H54 (cell line): ENCODE results near the gene ATP8A1.
A peak's percentile ranks its signal among the peaks of the same experiment; 100 is the strongest.

Experiments
- DNase-seq: peaks from one replicate; pipeline ENCODE4 v3.0.0; 2011; ENCODE audit warnings: low spot score, mixed read lengths; ENCODE audit not compliant: insufficient read length
- FAIRE-seq: peaks from 3 replicates; lab custom pipeline; 2011; peaks lifted over from hg19 to GRCh38; lab: Jason Lieb, UNC
- POLR2A ChIP-seq: IDR thresholded peaks from 2 replicates; pipeline ENCODE4 v1.6.1; 2011; ENCODE audit warnings: low read depth, mild to moderate bottlenecking, low read length

Gene ATP8A1

DNA sequence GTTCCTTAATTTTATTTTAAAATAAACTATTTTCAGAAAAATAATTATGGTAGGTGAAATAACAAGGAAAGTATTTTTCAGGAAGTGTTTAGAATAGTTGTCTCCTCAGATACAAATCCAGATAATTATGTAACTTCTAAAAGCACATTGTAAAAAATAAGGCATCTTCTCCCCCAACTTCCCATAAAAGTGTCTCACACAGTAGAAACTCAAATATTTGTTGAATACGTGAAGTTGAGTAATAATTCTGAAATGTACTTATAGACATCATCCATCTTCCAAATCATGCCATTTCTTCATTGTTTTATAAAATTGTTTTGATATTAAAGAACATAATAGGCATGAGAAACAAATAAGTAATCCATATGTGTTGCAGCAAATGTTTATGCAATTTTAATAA lies 241.6 kb downstream of the ATP8A1 start:
- TF ChIP-seq POLR2A: no peak
- DNase-seq: no peak
- FAIRE-seq: no peak

- no peak for TF ChIP-seq POLR2A
- no peak for DNase-seq
- FAIRE-seq: no peak
These were observed 244.7 kb downstream of the ATP8A1 start for GRCh38 chr4:42412251-42412650.

DNA sequence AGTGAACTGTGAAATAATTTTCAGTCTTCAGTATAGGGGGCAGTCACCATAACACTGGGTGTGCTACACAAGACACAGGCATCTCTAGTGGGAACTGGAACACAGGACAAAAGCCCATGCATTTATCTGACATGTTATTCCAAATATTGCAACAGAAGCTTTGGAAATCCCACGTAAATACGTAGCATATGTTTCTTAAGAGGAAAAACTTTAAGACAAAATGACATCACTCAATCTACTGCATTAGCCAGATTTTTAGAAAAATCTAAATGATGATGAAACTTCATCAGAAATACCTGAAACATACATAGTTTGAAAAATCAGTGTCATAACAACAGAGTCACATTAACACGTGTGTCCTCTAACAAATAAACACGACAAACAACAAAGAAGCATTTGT lies 245.1 kb downstream of the ATP8A1 start:
- DNase-seq: no peak
- FAIRE-seq: no peak
- no peak for TF ChIP-seq POLR2A

GRCh38 chr4:42410446-42410845 lies 246.5 kb downstream of the ATP8A1 start:
- no peak for TF ChIP-seq POLR2A
- DNase-seq (no peak), FAIRE-seq (no peak)

DNA sequence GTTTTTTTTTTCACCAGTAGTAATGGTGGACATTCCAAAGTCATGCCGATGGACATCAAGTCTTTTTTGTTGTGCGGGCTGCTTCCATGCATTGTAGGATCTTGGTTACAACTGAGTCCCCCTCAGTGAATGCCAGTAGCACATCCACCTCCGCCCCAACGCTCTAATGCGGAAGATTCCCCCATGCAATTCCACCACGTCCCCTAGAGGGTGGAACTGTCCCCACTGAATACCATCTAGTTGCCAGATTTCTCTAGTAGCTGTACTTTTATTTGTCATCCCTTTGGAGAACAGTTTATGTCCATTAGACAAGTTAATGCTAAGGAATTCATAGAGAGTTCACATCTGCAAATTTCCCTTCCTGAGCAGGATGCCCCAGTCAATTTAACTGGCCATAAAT lies 252.9 kb downstream of the ATP8A1 start:
- no peak for TF ChIP-seq POLR2A
- no peak for DNase-seq
- FAIRE-seq: no peak

GRCh38 chr4:42401171-42401570 lies 255.7 kb downstream of the ATP8A1 start:
- no peak for TF ChIP-seq POLR2A
- FAIRE-seq (no peak), DNase-seq (no peak)

GRCh38 chr4:42399393-42399792 lies 257.5 kb downstream of the ATP8A1 start:
- no peak for DNase-seq
- FAIRE-seq: no peak
- no peak for TF ChIP-seq POLR2A

- no peak for TF ChIP-seq POLR2A
- no peak for DNase-seq
- FAIRE-seq: no peak
These were observed 258.0 kb downstream of the ATP8A1 start for GRCh38 chr4:42398871-42399331.

DNA sequence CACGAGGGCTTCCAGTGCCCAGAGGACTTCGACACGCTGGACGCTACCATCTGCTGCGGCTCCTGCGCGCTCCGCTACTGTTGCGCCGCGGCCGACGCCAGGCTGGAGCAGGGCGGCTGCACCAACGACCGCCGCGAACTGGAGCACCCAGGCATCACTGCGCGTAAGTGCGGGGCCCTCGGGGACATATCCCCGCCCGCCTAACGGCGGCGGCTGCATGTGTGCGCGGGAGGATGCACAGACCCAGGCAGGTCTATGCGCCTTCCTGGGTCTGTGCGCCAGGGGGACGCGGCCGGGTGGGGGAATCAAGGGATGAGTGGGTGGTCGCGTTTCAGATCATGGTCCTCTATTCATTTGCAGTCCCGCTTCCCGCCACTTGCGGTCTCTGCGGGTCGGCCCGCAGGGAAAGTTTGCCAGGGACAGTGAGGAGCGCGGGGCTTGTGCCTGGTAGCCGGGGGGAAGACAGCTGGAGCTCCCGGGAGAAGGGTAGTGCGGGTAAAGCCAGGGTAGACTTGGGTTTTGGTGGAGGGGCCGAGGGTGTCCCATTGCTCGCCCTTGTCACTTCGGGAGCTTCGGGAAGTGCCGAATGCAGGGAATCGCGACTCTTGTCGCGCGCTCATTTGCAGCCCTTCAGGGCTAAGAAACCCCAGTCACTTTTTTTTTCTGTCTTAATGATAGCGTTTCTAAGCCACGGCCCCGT lies 258.6 kb downstream of the ATP8A1 start:
- peak; percentile 15; the same call in 1 of the 2 replicates for TF ChIP-seq POLR2A
- no peak for DNase-seq

GRCh38 chr4:42397635-42398170 lies 259.2 kb downstream of the ATP8A1 start:
- DNase-seq (no peak), FAIRE-seq (no peak)
- TF ChIP-seq POLR2A: no peak

More for the DNA sequence above, 258.6 kb downstream of the ATP8A1 start:
- no peak for FAIRE-seq

DNA sequence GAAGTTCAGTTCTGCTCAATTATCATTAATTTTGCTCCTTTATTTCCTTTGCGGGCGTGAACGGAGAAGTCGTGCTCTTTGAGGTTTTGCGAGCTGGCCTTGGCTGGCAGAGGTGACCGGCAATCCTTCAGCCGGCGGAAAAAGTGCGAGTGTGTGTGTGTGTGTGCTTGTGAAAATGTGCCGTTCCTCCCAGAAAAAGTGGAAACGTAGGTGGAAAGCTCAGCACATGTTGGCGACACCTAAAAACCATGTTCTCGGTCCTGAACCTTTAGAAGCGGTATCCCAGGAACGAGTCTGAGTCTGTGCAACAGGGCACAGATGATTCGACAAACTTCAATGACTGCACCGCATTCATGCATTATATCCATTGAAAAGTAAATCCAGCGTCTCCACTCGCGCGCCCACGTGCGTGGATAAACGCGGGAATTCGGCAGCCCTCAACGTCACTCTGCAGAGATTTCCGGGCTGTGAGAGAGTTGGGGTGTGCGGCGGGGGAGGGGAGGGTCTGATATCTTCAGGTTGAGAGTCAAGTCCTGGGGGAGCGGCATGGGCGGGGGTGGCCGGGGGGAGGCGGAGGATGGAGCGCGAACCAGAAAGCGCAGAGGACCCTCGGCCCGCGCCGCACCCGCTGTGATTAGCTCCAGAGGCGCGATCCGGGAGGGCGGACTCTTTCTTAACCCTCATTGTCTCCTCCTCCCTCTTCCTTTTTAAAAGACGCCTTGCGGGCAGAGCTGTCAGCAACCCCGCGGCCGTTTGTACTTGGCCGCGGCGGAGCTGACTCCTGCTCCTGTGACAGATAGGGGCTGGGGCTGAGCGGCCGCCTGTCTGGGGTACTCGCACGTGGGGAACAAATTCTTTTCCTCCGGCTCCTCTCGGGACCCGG lies 259.9 kb downstream of the ATP8A1 start, which contains the start of gene SHISA3:
Gene SHISA3 (plus strand): TSS at position 737 of the 883 bp plus-strand sequence. CDS start 569 bp downstream, outside the sequence.
- no peak for TF ChIP-seq POLR2A
- no peak for FAIRE-seq
- DNase-seq: no peak

DNA sequence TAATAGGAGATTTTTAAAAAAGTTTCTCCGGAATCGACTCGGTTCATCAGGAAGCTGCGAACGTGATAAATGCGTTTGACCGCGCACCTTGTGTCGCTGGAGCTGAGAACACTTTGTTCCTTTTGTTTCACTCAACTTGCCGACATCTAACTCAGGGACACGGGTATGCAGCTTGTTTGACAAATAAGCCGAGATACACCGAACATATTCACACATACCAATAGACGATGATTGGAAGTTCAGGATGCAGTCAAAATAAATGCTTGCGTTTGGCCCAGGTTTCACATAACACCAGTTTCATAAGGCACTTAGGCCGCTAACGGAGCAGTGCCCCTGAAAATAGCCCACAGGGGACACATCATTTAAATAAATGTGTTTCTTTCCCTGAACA lies 260.5 kb downstream of the ATP8A1 start:
- DNase-seq: no peak
- TF ChIP-seq POLR2A: no peak
- FAIRE-seq: no peak

DNA sequence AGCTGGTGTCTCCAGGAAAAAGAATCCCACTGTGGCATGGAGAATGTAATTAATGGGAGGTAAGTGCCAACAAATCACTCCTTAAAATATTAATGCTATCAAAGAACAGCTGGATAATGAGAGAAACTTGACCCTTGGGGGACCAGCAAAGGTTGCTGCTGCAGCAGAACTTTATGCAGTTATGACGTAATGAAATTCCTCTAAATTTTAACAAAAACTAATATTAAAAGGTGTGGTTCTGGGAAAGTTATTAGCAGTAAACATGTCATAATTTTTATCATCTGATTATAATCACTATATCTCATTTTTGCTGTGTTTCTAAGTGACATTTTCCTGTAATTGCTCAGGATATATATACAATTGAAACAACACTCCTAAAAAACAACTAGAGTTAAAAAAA lies 261.3 kb downstream of the ATP8A1 start:
- no peak for DNase-seq
- no peak for FAIRE-seq
- TF ChIP-seq POLR2A: no peak

DNA sequence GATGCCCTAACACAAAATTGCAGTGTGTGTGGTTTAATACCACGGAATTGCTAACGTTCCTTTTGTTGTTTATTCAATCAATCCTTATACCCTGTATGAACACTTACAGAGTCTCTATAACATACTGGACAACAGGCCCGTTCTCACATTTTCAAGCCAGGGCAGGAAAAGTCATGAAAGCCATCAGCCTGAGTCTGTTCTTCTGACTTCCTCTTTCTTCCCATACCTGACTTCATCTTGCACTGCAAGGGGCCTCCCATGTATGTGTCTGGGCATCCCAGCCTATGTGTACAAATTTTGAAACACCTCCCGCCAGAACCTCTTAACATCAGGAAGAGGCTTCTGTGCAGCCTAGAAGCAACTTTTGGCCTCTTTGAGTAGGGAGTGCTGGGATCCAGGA lies 264.5 kb downstream of the ATP8A1 start:
- FAIRE-seq: no peak
- DNase-seq: no peak
- TF ChIP-seq POLR2A: no peak

- FAIRE-seq (no peak), DNase-seq (no peak)
- no peak for TF ChIP-seq POLR2A
These were observed 264.9 kb downstream of the ATP8A1 start for GRCh38 chr4:42391981-42392380.
